Chondrocyte (in vitro differentiated cells): ENCODE measurements around the gene TEX264. TPM values are rescaled to one million over a fixed set of nuclear protein-coding genes. Genes with fewer than 3 reads are reported as not detected.

ENCODE experiments used
- DNase-seq: peaks from one replicate; pipeline ENCODE4 v3.0.0; 2021; ENCODE audit warnings: mixed read lengths, low spot score
- H3K27ac Mint-ChIP-seq: one replicate; pipeline ENCODE4 v1.8.0; 2021; ENCODE audit warnings: mild to moderate bottlenecking, moderate library complexity, mixed read lengths; ENCODE audit not compliant: unreplicated experiment
- H3K27me3 Mint-ChIP-seq: 2 replicates; pipeline ENCODE4 v1.8.0; 2021; ENCODE audit warnings: low read depth, mixed read lengths
- H3K36me3 Mint-ChIP-seq: 2 replicates; pipeline ENCODE4 v1.8.0; 2021; ENCODE audit warnings: low read depth, mixed read lengths
- H3K4me1 Mint-ChIP-seq: 2 replicates; pipeline ENCODE4 v1.8.0; 2021; ENCODE audit warnings: low read depth, mild to moderate bottlenecking, mixed read lengths
- H3K4me3 Mint-ChIP-seq: one replicate; pipeline ENCODE4 v1.8.0; 2021; ENCODE audit warnings: mild to moderate bottlenecking, moderate library complexity, mixed read lengths; ENCODE audit not compliant: unreplicated experiment
- H3K9me3 Mint-ChIP-seq: 2 replicates; pipeline ENCODE4 v1.8.0; 2021; ENCODE audit warnings: low read depth, mixed read lengths
- total RNA-seq: library from RNA; stranded (reverse); gene quantifications from 3 replicates; pipeline ENCODE4 v1.2.1, GENCODE V29; 2021
- TF ChIP-seq, protein P1 (sequence below): fragments of 200-600 bp; sonication (generic); IDR thresholded peaks from 2 replicates; pipeline ENCODE4 v1.5.0; 2021; ENCODE audit warnings: antibody characterized with exemption, mild to moderate bottlenecking, moderate library complexity

The TEX264 gene
- total RNA-seq, 1 donor from 2014 or later = 45.0 TPM

DNA sequence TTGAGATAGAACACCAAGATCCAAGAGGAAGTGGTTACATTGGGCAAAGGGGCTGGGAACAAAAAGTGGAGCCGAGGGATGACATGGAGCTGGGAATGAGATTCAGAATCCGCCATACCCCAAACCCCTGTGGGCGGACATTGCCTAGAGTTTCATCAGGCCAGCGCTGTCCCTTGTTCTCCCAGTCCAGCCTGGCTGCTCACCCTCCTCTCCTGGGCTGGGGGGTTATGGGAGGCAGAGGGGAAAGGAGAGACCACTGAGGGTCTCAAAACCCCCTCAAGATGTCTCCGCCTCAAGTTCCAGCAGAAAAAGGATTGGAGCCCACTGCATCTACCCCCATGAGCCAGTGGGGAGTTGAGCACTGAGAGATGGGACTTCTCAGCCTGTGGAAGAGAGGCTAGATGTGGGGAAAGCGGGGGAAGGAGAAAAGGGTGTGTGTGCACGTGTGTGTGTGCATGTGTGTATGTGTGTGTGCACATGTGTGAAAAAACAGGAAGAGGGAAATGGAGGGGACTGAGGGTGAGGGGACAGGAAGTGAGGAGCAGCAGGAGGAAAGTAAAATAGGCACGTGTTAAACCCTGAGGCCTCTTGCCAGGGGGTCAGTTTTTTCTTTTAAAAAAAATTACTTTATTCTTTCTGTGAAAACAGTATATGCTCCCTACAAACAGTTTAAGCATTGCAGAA, 50.2 kb downstream of the TEX264 start:
- no peaks in the 10 kb centered on the region for H3K4me1 Mint-ChIP-seq
- H3K4me3 Mint-ChIP-seq = no peak overlapping the region
- no peaks in the 10 kb centered on the region for H3K36me3 Mint-ChIP-seq
- H3K27ac Mint-ChIP-seq = no peak overlapping the region
- peaks cover 7% of the 10 kb centered on the region for H3K27me3 Mint-ChIP-seq
- TF ChIP-seq, protein P1, sequence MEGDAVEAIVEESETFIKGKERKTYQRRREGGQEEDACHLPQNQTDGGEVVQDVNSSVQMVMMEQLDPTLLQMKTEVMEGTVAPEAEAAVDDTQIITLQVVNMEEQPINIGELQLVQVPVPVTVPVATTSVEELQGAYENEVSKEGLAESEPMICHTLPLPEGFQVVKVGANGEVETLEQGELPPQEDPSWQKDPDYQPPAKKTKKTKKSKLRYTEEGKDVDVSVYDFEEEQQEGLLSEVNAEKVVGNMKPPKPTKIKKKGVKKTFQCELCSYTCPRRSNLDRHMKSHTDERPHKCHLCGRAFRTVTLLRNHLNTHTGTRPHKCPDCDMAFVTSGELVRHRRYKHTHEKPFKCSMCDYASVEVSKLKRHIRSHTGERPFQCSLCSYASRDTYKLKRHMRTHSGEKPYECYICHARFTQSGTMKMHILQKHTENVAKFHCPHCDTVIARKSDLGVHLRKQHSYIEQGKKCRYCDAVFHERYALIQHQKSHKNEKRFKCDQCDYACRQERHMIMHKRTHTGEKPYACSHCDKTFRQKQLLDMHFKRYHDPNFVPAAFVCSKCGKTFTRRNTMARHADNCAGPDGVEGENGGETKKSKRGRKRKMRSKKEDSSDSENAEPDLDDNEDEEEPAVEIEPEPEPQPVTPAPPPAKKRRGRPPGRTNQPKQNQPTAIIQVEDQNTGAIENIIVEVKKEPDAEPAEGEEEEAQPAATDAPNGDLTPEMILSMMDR = no peak
- DNase-seq = peak; percentile 57
- H3K9me3 Mint-ChIP-seq = no peaks in the 10 kb centered on the region

DNA sequence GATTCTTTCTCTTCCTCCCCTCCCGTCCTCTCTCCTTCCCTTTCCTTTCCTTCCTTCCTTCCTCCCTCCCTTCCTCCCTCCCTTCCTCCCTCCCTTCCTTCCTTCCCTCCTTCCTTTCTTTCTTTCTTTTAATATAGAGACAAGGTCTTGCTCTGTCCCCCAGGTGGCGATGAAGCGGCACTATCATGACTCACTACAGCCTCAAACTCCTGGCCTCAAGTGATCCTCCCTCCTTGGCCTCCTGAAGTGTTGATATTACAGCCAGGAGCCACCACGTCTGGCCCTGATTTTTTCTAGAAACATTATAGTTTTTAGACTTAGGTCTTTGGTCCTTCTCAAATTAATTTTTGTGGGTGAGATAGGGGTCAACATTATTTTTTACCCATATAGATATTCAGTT, 51.3 kb downstream of the TEX264 start:
- DNase-seq = no peak
- TF ChIP-seq, protein P1 = no peak
- Mint-ChIP-seq H3K36me3 (no peaks in the 10 kb centered on the region), H3K4me1 (no peaks in the 10 kb centered on the region), H3K27ac (no peak overlapping the region), H3K4me3 (no peak overlapping the region), H3K27me3 (peaks cover 4% of the 10 kb centered on the region), H3K9me3 (no peaks in the 10 kb centered on the region)

DNA sequence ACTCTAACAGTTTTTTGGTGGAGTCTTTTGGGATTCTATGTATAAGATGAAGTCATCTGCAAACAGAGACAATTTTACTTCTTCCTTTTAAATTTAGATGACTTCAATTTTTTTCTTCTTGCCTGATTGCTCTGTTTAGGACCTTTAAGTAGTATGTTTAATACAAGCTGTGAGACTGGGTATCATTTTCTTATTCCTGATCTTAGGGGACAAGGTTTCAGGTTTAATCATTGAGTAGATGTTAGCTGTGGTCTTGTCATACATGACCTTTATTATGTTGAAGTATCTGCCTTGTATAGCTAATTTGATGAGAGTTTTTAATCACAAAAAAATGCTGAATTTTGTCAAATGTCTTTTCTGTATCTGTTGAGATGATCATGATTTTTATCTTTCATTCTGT, 56.4 kb downstream of the TEX264 start:
- no peak overlapping the region for H3K27ac Mint-ChIP-seq
- H3K4me3 Mint-ChIP-seq = no peak overlapping the region

DNA sequence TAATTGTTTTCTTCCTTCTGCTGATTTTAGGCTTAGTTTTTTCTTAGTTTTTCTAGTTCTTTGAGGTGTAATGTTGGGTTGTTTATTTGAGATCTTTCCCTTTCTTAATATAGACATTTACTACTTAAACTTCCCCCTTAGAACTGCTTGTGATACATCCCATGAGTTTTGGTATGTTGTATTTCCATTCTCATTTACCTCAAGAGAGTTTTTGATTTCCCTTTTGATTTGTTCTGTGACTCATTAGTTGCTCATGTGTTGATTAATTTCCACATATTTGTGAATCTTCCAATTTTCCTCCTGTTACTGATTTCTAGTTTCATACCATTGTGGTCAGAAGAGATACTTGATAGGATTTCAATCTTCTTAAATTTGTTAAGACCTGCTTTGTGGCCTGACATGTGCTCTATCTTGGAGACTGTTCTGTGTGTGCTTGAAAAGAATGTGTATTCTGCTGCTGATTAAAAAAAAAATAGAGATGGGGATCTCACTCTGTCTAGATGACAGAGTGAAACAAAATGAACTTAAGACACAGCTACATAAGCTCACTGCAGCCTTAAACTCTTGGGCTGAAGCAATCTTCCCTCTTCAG, 58.1 kb downstream of the TEX264 start:
- no peak overlapping the region for H3K27ac Mint-ChIP-seq
- H3K4me3 Mint-ChIP-seq = no peak overlapping the region
- TF ChIP-seq, protein P1 = no peak
- no peaks in the 10 kb centered on the region for H3K36me3 Mint-ChIP-seq
- H3K9me3 Mint-ChIP-seq = no peaks in the 10 kb centered on the region
- H3K4me1 Mint-ChIP-seq = no peaks in the 10 kb centered on the region
- DNase-seq = no peak
- peaks cover 28% of the 10 kb centered on the region for H3K27me3 Mint-ChIP-seq

More for the DNA sequence above, 56.4 kb downstream of the TEX264 start:
- no peaks in the 10 kb centered on the region for H3K4me1 Mint-ChIP-seq
- DNase-seq = no peak
- TF ChIP-seq, protein P1 = no peak
- H3K36me3 Mint-ChIP-seq = no peaks in the 10 kb centered on the region
- peaks cover 24% of the 10 kb centered on the region for H3K27me3 Mint-ChIP-seq
- H3K9me3 Mint-ChIP-seq = no peaks in the 10 kb centered on the region

DNA sequence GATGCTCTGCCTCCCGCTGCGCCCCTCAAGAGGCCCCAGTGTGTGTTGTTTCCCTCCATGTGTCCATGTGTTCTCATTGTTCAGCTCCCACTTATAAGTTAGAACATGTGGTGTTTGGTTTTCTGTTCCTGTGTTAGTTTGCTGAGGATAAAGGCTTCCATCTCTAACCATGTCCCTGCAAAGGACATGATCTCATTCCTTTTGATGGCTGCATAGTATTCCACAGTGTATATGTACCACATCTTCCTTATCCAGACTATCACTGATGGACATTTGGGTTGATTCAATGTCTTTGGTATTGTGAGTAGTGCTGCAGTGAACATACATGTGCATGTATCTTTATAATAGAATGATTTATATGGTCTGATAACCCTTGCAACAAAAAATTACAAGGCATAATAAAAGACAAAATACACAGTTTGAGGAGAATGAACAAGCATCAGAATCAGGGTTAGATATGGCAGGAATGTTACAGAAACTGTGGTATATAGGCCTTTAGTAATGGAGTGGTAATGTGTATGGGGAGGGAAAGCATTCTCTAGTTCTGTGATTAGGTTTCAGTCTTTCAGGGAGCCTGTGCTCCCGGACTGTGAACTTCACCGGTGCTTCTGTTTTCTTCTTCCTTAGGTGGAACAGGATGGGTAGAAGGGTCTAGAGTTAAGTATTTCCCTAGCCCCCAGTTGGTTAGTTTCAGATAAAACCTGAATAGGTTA, 63.0 kb downstream of the TEX264 start:
- Mint-ChIP-seq H3K4me1 (no peaks in the 10 kb centered on the region), H3K9me3 (no peaks in the 10 kb centered on the region), H3K4me3 (no peak overlapping the region), H3K36me3 (no peaks in the 10 kb centered on the region), H3K27ac (no peak overlapping the region), H3K27me3 (peaks cover 41% of the 10 kb centered on the region)
- TF ChIP-seq, protein P1 = no peak
- no peak for DNase-seq
